Liver (tissue), 9 donors: ENCODE data around the gene RAMAC. TPM values are rescaled to one million over a fixed set of nuclear protein-coding genes. Genes with fewer than 3 reads are reported as not detected.

Source experiments
- DNase-seq: peaks from one replicate; pipeline ENCODE4 v3.0.0-alpha.2; 2017; ENCODE audit warnings: low spot score
- H3K27ac ChIP-seq, 2 donors: one replicate each; pipeline ENCODE4 v1.7.0; 2013; ENCODE audit warnings: inconsistent platforms in 2 of 2, low read length in 2 of 2, control low read depth in 1 of 2, low read depth in 1 of 2, mild to moderate bottlenecking in 1 of 2
- H3K27me3 ChIP-seq, 4 donors: one replicate each; pipeline versions ENCODE4 v1.6.1 to v1.7.0; 2013; ENCODE audit warnings: low read length in 3 of 4, inconsistent platforms in 1 of 4, mild to moderate bottlenecking in 1 of 4, moderate library complexity in 1 of 4; ENCODE audit not compliant: control insufficient read depth in 4 of 4, insufficient read depth in 4 of 4
- H3K36me3 ChIP-seq, 4 donors: one replicate each; pipeline versions ENCODE4 v1.6.1 to v1.7.0; 2013; ENCODE audit warnings: low read length in 3 of 4, mild to moderate bottlenecking in 3 of 4, low read depth in 1 of 4, moderate library complexity in 1 of 4; ENCODE audit not compliant: control insufficient read depth in 4 of 4, insufficient read depth in 3 of 4
- H3K4me1 ChIP-seq, 4 donors: one replicate each; pipeline versions ENCODE4 v1.6.1 to v1.7.0; 2013; ENCODE audit warnings: low read length in 3 of 4, mild to moderate bottlenecking in 3 of 4, moderate library complexity in 1 of 4; ENCODE audit not compliant: control insufficient read depth in 4 of 4, insufficient read depth in 4 of 4
- H3K4me3 ChIP-seq, 3 donors: one replicate each; pipeline versions ENCODE4 v1.6.1 to v1.7.0; 2013; ENCODE audit warnings: low read length in 3 of 3, control low read depth in 1 of 3, low read depth in 1 of 3, mild to moderate bottlenecking in 1 of 3
- H3K9ac ChIP-seq, 2 donors: one replicate each; pipeline ENCODE4 v1.7.0; 2013; ENCODE audit warnings: low read length in 2 of 2, mild to moderate bottlenecking in 2 of 2, moderate library complexity in 2 of 2, control low read depth in 1 of 2, low read depth in 1 of 2
- H3K9me3 ChIP-seq, 4 donors: one replicate each; pipeline versions ENCODE4 v1.6.1 to v1.7.0; 2013; ENCODE audit warnings: low read length in 3 of 4; ENCODE audit not compliant: control insufficient read depth in 4 of 4
- ATF3 ChIP-seq: IDR thresholded peaks from 2 replicates; pipeline ENCODE4 v1.6.1; 2016; ENCODE audit warnings: antibody characterized with exemption
- EGR1 ChIP-seq, 2 donors: IDR thresholded peaks; 2 replicates each; pipeline ENCODE4 v1.6.1; 2016 to 2018; ENCODE audit warnings: antibody characterized with exemption in 2 of 2, low read depth in 2 of 2
- FOXA1 ChIP-seq: IDR thresholded peaks from 2 replicates; pipeline ENCODE4 v1.6.1; 2016; ENCODE audit warnings: antibody characterized with exemption
- FOXA2 ChIP-seq: IDR thresholded peaks from 2 replicates; pipeline ENCODE4 v1.6.1; 2016; ENCODE audit warnings: antibody characterized with exemption
- GABPA ChIP-seq, 2 donors: IDR thresholded peaks in 1 of 2; conservative IDR thresholded peaks in 1 of 2; 2 replicates each; pipeline ENCODE4 v1.6.1; 2016; ENCODE audit warnings: antibody characterized with exemption in 2 of 2, mild to moderate bottlenecking in 1 of 2, moderate library complexity in 1 of 2
- HNF4A ChIP-seq, 2 donors: conservative IDR thresholded peaks; 2 replicates each; pipeline ENCODE4 v1.6.1; 2016; ENCODE audit warnings: antibody characterized with exemption in 2 of 2, mild to moderate bottlenecking in 2 of 2
- HNF4G ChIP-seq: IDR thresholded peaks from 2 replicates; pipeline ENCODE4 v1.6.1; 2016; ENCODE audit warnings: antibody characterized with exemption
- JUND ChIP-seq, 2 donors: IDR thresholded peaks; 2 replicates each; pipeline ENCODE4 v1.6.1; 2016; ENCODE audit warnings: antibody characterized with exemption in 2 of 2
- MAX ChIP-seq: IDR thresholded peaks from 2 replicates; pipeline ENCODE4 v1.6.1; 2016; ENCODE audit warnings: antibody characterized with exemption
- NR2F2 ChIP-seq: IDR thresholded peaks from 2 replicates; pipeline ENCODE4 v1.6.1; 2016; ENCODE audit warnings: antibody characterized with exemption
- RAD21 ChIP-seq, 2 donors: IDR thresholded peaks; 2 replicates each; pipeline ENCODE4 v1.6.1; 2016; ENCODE audit warnings: antibody characterized with exemption in 2 of 2, mild to moderate bottlenecking in 2 of 2
- REST ChIP-seq: IDR thresholded peaks from 2 replicates; pipeline ENCODE4 v1.6.1; 2016; ENCODE audit warnings: antibody characterized with exemption, mild to moderate bottlenecking
- RXRA ChIP-seq, 2 donors: IDR thresholded peaks; 2 replicates each; pipeline ENCODE4 v1.6.1; 2017 to 2018; ENCODE audit warnings: antibody characterized with exemption in 2 of 2, mild to moderate bottlenecking in 1 of 2
- SP1 ChIP-seq: IDR thresholded peaks from 2 replicates; pipeline ENCODE4 v1.6.1; 2018; ENCODE audit warnings: antibody characterized with exemption, mild to moderate bottlenecking
- TAF1 ChIP-seq: conservative IDR thresholded peaks from 2 replicates; pipeline ENCODE4 v1.6.1; 2016; ENCODE audit warnings: antibody characterized with exemption, mild to moderate bottlenecking
- YY1 ChIP-seq: IDR thresholded peaks from 2 replicates; pipeline ENCODE4 v1.6.1; 2016; ENCODE audit warnings: antibody characterized with exemption, mild to moderate bottlenecking
- ZBTB33 ChIP-seq: IDR thresholded peaks from 2 replicates; pipeline ENCODE4 v1.6.1; 2016; ENCODE audit warnings: antibody characterized with exemption
- WGBS: extraction: QIAGEN DNeasy Blood & Tissue Kit; methylation state at CpG from one replicate; pipeline ENCODE4 v1.1.7; 2013; 5-methylcytosine and 5-hydroxymethylcytosine counted together
- polyA plus RNA-seq, 2 donors: library from polyadenylated mRNA; stranded (reverse) in 1 of 2; unstranded in 1 of 2; fragments of 200-250 nt in 1 of 2; fragments of >200 nt in 1 of 2; fragmentation: Nextera tagmentation in 1 of 2; extraction: Ambion mirVana in 1 of 2; gene quantifications; one replicate each; pipeline versions ENCODE4 v1.2.1 to v1.2.3, GENCODE V29; 2013 to 2015
- total RNA-seq, 2 donors: library from RNA; depleted of rRNA; stranded (reverse); fragments of >200 nt; gene quantifications; one replicate each; pipeline ENCODE4 v1.2.3, GENCODE V29; 2014
- TF ChIP-seq, protein P1 (sequence below): fragments of 150-350 bp; IDR thresholded peaks from 2 replicates; pipeline ENCODE4 v1.5.1; 2017; ENCODE audit warnings: improper control_type of control experiment, low read depth, low read length; ENCODE audit not compliant: missing input control
- donor health status: healthy.
- donor health status: healthy.
- donor health status: healthy.
- donor health status: healthy.
- donor health status: healthy.

RAMAC gene
- total and polyA plus RNA-seq, 4 donors: 10.0 to 26.1 (median 16.6) TPM

DNA sequence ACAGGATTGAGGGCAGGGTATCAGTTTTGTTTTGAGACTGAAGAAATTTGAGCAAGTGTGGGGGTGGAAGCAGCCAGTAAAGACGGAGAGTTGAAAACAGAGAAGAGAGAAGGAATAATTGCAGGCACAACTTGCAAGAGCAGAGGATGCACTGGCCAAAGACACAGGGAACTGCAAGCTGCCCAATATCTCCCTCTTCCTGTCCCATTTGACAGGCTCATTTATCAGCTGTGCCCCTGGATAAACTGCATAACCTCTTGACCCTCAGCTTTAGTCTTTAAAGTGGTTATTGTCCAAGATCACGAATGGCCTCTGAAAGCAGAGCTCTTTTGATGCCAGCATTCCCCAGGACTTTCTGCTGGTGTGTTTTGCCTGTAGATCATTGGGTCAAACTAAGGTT, 5.0 kb upstream of the RAMAC start:
- Histone ChIP-seq H3K36me3 (no peaks in the 10 kb centered on the region), H3K4me3 (no peak overlapping the region), H3K27ac (no peak overlapping the region), H3K9ac (no peak overlapping the region), H3K9me3 (no peaks in the 10 kb centered on the region), H3K4me1 (peaks cover 2 to 10% (median 8%) of the 10 kb centered on the region in 4 donors), H3K27me3 (no peaks in the 10 kb centered on the region)
- TF ChIP-seq EGR1 (IDR thresholded peaks at IDR 0.05; ENCODE audit: low read depth in 2 of 2) (no peak), FOXA1 (no peak), HNF4A (conservative IDR thresholded peaks at IDR 0.05) (no peak), FOXA2 (no peak), MAX (no peak), ZBTB33 (no peak), YY1 (no peak), TAF1 (no peak), JUND (IDR thresholded peaks at IDR 0.05) (no peak), ATF3 (no peak), RXRA (IDR thresholded peaks at IDR 0.05) (no peak), RAD21 (IDR thresholded peaks at IDR 0.05) (no peak), NR2F2 (no peak), GABPA (IDR thresholded peaks at IDR 0.05 in 1 of 2, conservative IDR thresholded peaks at IDR 0.05 in 1 of 2) (no peak), HNF4G (no peak), REST (no peak), SP1 (no peak)
- TF ChIP-seq, protein P1, sequence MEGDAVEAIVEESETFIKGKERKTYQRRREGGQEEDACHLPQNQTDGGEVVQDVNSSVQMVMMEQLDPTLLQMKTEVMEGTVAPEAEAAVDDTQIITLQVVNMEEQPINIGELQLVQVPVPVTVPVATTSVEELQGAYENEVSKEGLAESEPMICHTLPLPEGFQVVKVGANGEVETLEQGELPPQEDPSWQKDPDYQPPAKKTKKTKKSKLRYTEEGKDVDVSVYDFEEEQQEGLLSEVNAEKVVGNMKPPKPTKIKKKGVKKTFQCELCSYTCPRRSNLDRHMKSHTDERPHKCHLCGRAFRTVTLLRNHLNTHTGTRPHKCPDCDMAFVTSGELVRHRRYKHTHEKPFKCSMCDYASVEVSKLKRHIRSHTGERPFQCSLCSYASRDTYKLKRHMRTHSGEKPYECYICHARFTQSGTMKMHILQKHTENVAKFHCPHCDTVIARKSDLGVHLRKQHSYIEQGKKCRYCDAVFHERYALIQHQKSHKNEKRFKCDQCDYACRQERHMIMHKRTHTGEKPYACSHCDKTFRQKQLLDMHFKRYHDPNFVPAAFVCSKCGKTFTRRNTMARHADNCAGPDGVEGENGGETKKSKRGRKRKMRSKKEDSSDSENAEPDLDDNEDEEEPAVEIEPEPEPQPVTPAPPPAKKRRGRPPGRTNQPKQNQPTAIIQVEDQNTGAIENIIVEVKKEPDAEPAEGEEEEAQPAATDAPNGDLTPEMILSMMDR: no peak
- no peak for DNase-seq
- 57% methylated on average over 2 of the region's 2 CpGs for WGBS
